GM21825 (cell line): ENCODE data around the gene UPF1.

Source experiments
- ATAC-seq: cut with Tn5 transposase; IDR thresholded peaks from one replicate; pipeline ENCODE4 v1.9.1; 2021; ENCODE audit warnings: mild to moderate bottlenecking, moderate library complexity; ENCODE audit not compliant: unreplicated experiment

The UPF1 gene

GRCh38 chr19:18834644-18834984 lies 2.9 kb downstream of the UPF1 start:
- ATAC-seq: no peak

- no peak for ATAC-seq
Measured at GRCh38 chr19:18839465-18840287, 7.9 kb downstream of the UPF1 start.

GRCh38 chr19:18840288-18841267 lies 8.8 kb downstream of the UPF1 start:
- ATAC-seq: no peak

- ATAC-seq: no peak
Measured at GRCh38 chr19:18841400-18841799, 9.6 kb downstream of the UPF1 start.

- ATAC-seq: no peak
Measured at GRCh38 chr19:18842166-18842565, 10.4 kb downstream of the UPF1 start.

- ATAC-seq: no peak
Measured at GRCh38 chr19:18843960-18844359, 12.2 kb downstream of the UPF1 start.

- ATAC-seq: no peak
Measured at GRCh38 chr19:18844806-18845329, 13.1 kb downstream of the UPF1 start.

- ATAC-seq: no peak
Measured at GRCh38 chr19:18845961-18846360, 14.2 kb downstream of the UPF1 start.

GRCh38 chr19:18846862-18847548 lies 15.2 kb downstream of the UPF1 start:
- no peak for ATAC-seq

GRCh38 chr19:18847549-18848463 lies 16.0 kb downstream of the UPF1 start:
- ATAC-seq: no peak

- ATAC-seq: no peak
Measured at GRCh38 chr19:18848878-18849661, 17.3 kb downstream of the UPF1 start.

GRCh38 chr19:18849838-18850400 lies 18.2 kb downstream of the UPF1 start:
- ATAC-seq: no peak

- ATAC-seq: no peak
Measured at GRCh38 chr19:18850471-18851375, 19.0 kb downstream of the UPF1 start.

GRCh38 chr19:18851673-18852325 lies 20.0 kb downstream of the UPF1 start:
- no peak for ATAC-seq

GRCh38 chr19:18852648-18853047 lies 20.9 kb downstream of the UPF1 start:
- no peak for ATAC-seq

GRCh38 chr19:18853755-18854427 lies 22.1 kb downstream of the UPF1 start:
- no peak for ATAC-seq

GRCh38 chr19:18854982-18855381 lies 23.2 kb downstream of the UPF1 start:
- no peak for ATAC-seq
